C4-2B (cell line): Measurements from ENCODE around the gene RNF2.

ENCODE experiments used
- CTCF ChIP-seq: fragments of 450-650 bp; conservative IDR thresholded peaks from 2 replicates; pipeline ENCODE4 v1.5.1; 2017; ENCODE audit warnings: mild to moderate bottlenecking
- ZFX ChIP-seq: fragments of 450-650 bp; IDR thresholded peaks from 2 replicates; pipeline ENCODE4 v1.6.1; 2017

GRCh38 chr1:185027252-185027882 lies 18.0 kb upstream of the RNF2 start:
- no peak for TF ChIP-seq CTCF
- TF ChIP-seq ZFX, result no peak
